GM12878 (cell line): ENCODE measurements around the gene ZNF423. TPM values are rescaled to one million over a fixed set of nuclear protein-coding genes. Genes with fewer than 3 reads are reported as not detected.

Source experiments
- ATAC-seq: fragments of 200-7000 bp; cut with Tn5 transposase; 3 replicates; pipeline ENCODE4 v1.9.1; 2020; ENCODE audit warnings: mild to moderate bottlenecking, moderate library complexity
- BruUV-seq: library from RNA; stranded (reverse); fragments of 400-500 nt; replicated peaks from 2 replicates; lab custom pipeline; 2021; lab: Mats Ljungman, UMichigan
- CTCF ChIA-PET: fragments of 300-600 bp; sonication (Branson Sonifier 250); formaldehyde crosslinking; extraction: SDS; loops from one replicate; lab custom pipeline; 2021; ENCODE audit warnings: inconsistent platforms; lab: Yijun Ruan, JAX
- POLR2A ChIA-PET: fragments of 350-600 bp; formaldehyde crosslinking; extraction: SDS; loops from one replicate; lab custom pipeline; 2021; ENCODE audit warnings: inconsistent platforms; lab: Charles Lee
- RAD21 ChIA-PET: fragments of 300-600 bp; sonication (Branson Sonifier 250); formaldehyde crosslinking; loops from one replicate; lab custom pipeline; 2023; ENCODE audit warnings: antibody characterized with exemption; ENCODE audit not compliant: unreplicated experiment; lab: Charles Lee
- SMC1A ChIA-PET: fragments of 300-600 bp; sonication (Branson Sonifier 250); formaldehyde crosslinking; loops from one replicate; lab custom pipeline; 2023; ENCODE audit not compliant: unreplicated experiment, uncharacterized antibody; lab: Charles Lee
- DNase-seq: peaks from one replicate; pipeline ENCODE4 v3.0.0-alpha.2; 2011; ENCODE audit warnings: low read depth, low spot score
- FAIRE-seq: peaks from 3 replicates; lab custom pipeline; 2011; peaks lifted over from hg19 to GRCh38; lab: Jason Lieb, UNC
- H2AFZ ChIP-seq: 2 replicates; pipeline ENCODE4 v1.6.0; 2011; ENCODE audit warnings: low read depth, low read length, control low read depth; ENCODE audit not compliant: control insufficient read depth
- H3K27ac ChIP-seq: 2 replicates; pipeline ENCODE4 v1.5.1; 2011; ENCODE audit warnings: control low read depth; ENCODE audit not compliant: control insufficient read depth, insufficient read depth
- H3K27me3 ChIP-seq, 2 experiments: replicated peaks in 1 of 2; 2 replicates each; pipeline versions ENCODE4 v1.6.0 to v1.6.1; 2011; ENCODE audit warnings: low read length in 1 of 2; ENCODE audit not compliant: control insufficient read depth in 2 of 2, insufficient read depth in 2 of 2
- H3K36me3 ChIP-seq, 2 experiments: 2 replicates each; pipeline ENCODE4 v1.5.1; 2011; ENCODE audit warnings: low read length in 1 of 2; ENCODE audit not compliant: control insufficient read depth in 2 of 2, insufficient read depth in 2 of 2
- H3K4me1 ChIP-seq: 2 replicates; pipeline ENCODE4 v1.6.1; 2011; ENCODE audit warnings: mild to moderate bottlenecking, low read length, moderate library complexity, mixed read lengths; ENCODE audit not compliant: control insufficient read depth, insufficient read depth
- H3K4me2 ChIP-seq: 2 replicates; pipeline ENCODE4 v1.6.0; 2011; ENCODE audit warnings: control low read depth; ENCODE audit not compliant: control insufficient read depth, insufficient read depth
- H3K4me3 ChIP-seq: fragments of 200-600 bp; sonication (generic); 2 replicates; pipeline ENCODE4 v1.5.1; 2016
- H3K79me2 ChIP-seq: 2 replicates; pipeline ENCODE4 v1.6.0; 2011; ENCODE audit warnings: low read length; ENCODE audit not compliant: control insufficient read depth, insufficient read depth
- H3K9ac ChIP-seq: 2 replicates; pipeline ENCODE4 v1.8.0; 2011; ENCODE audit warnings: low read length, control low read depth, mixed read lengths; ENCODE audit not compliant: control insufficient read depth, insufficient read depth
- H3K9me3 ChIP-seq: replicated peaks from 3 replicates; pipeline ENCODE4 v1.5.1; 2011; ENCODE audit warnings: mild to moderate bottlenecking, low read length; ENCODE audit not compliant: control insufficient read depth, insufficient read depth
- H4K20me1 ChIP-seq: 2 replicates; pipeline ENCODE4 v1.6.0; 2011; ENCODE audit not compliant: control insufficient read depth, insufficient read depth
- CBX5 ChIP-seq: sonication (generic); IDR thresholded peaks from 2 replicates; pipeline ENCODE4 v1.6.1; 2016; ENCODE audit warnings: low read depth, moderate library complexity, mild to moderate bottlenecking, inconsistent platforms
- EED ChIP-seq: sonication (generic); IDR thresholded peaks from 2 replicates; pipeline ENCODE4 v1.6.1; 2016; ENCODE audit warnings: antibody characterized with exemption, low read depth
- HDAC2 ChIP-seq: fragments of 200-600 bp; sonication (generic); IDR thresholded peaks from 2 replicates; pipeline ENCODE4 v1.6.1; 2017
- MEF2B ChIP-seq: fragments of 450-650 bp; IDR thresholded peaks from 2 replicates; pipeline ENCODE4 v1.6.1; 2018; ENCODE audit warnings: mild to moderate bottlenecking, moderate library complexity; ENCODE audit not compliant: partially characterized antibody, poor library complexity, severe bottlenecking
- MXI1 ChIP-seq: fragments of 150-350 bp; IDR thresholded peaks from 2 replicates; pipeline ENCODE4 v1.6.1; 2011; ENCODE audit warnings: low read depth, mild to moderate bottlenecking, inconsistent platforms, low read length, improper control_type of control experiment
- NRF1 ChIP-seq: conservative IDR thresholded peaks from 2 replicates; pipeline ENCODE4 v1.6.1; 2011; ENCODE audit warnings: mild to moderate bottlenecking, low read depth, low read length, improper control_type of control experiment
- RBBP5 ChIP-seq: fragments of 200-600 bp; sonication (generic); conservative IDR thresholded peaks from 2 replicates; pipeline ENCODE4 v1.6.1; 2016
- SMARCA5 ChIP-seq: fragments of 450-650 bp; IDR thresholded peaks from 2 replicates; pipeline ENCODE4 v1.6.1; 2017; ENCODE audit warnings: mild to moderate bottlenecking
- SREBF1 ChIP-seq: IDR thresholded peaks from 2 replicates; pipeline ENCODE4 v1.6.1; 2012; ENCODE audit warnings: mild to moderate bottlenecking, low read length
- SRF ChIP-seq, 2 experiments: IDR thresholded peaks; 2 replicates each; pipeline ENCODE4 v1.6.1; 2011; ENCODE audit warnings: low read depth in 2 of 2, low read length in 2 of 2, mild to moderate bottlenecking in 1 of 2, moderate library complexity in 1 of 2
- STAT3 ChIP-seq: IDR thresholded peaks from 2 replicates; pipeline ENCODE4 v1.6.1; 2011; ENCODE audit warnings: low read depth, low read length, improper control_type of control experiment
- ZNF24 ChIP-seq: fragments of 450-650 bp; IDR thresholded peaks from 2 replicates; pipeline ENCODE4 v1.6.1; 2017; ENCODE audit warnings: antibody characterized with exemption, mild to moderate bottlenecking
- WGBS: methylation state at CpG from one replicate; pipeline ENCODE4 v1.1.6; 2016; ENCODE audit warnings: low lambda C conversion rate; ENCODE audit not compliant: insufficient replicate concordance, insufficient coverage; ENCODE audit errors: missing lambda C conversion rate; 5-methylcytosine and 5-hydroxymethylcytosine counted together
- in situ Hi-C: fragments of 300-500 bp; cut with MboI; formaldehyde crosslinking; loops from 9 replicates; pipeline ENCODE4 v1.14.3; 2018; ENCODE audit warnings: mixed read lengths
- intact Hi-C: fragments of 100-400 bp; cut with micrococcal nuclease; formaldehyde crosslinking; loops from one replicate; pipeline ENCODE4 v1.14.2; 2022; ENCODE audit not compliant: unreplicated experiment
- polyA plus RNA-seq, 11 experiments: library from polyadenylated mRNA; depleted of rRNA in 4 of 11; unstranded in 6 of 11; stranded (reverse) in 5 of 11; fragments of >200 nt; fragmentation: Nextera tagmentation in 4 of 11; fragmentation: Illumina TruSeq in 1 of 11; extraction: Ambion mirVana in 4 of 11; extraction: Trizol in 1 of 11; gene quantifications; 1 replicate in 1 of 11; 2 replicates in 10 of 11; pipeline versions ENCODE4 v1.2.1 to v1.2.3, GENCODE V29; 2011 to 2016; ENCODE audit warnings: inconsistent platforms in 2 of 11, missing spikeins in 2 of 11, low read depth in 1 of 11
- total RNA-seq, 4 experiments: library from RNA; depleted of rRNA in 3 of 4; stranded (reverse); fragments of >200 nt in 3 of 4; fragmentation: Illumina TruSeq in 1 of 4; extraction: Trizol in 1 of 4; gene quantifications; 2 replicates each; pipeline versions ENCODE4 v1.2.1 to v1.2.3, GENCODE V29; 2013 to 2021
- TF ChIP-seq, protein P1 (sequence below), 3 experiments: IDR thresholded peaks in 2 of 3; conservative IDR thresholded peaks in 1 of 3; 2 replicates each; pipeline ENCODE4 v1.5.1; 2011; ENCODE audit warnings: low read depth in 3 of 3, low read length in 3 of 3, mild to moderate bottlenecking in 3 of 3, control low read depth in 2 of 3, moderate library complexity in 2 of 3, inconsistent platforms in 1 of 3, mixed read lengths in 1 of 3; ENCODE audit not compliant: control insufficient read depth in 2 of 3, insufficient read depth in 1 of 3; ENCODE audit errors: extremely low read depth in 1 of 3

Gene ZNF423
- total and polyA plus RNA-seq, 10 of the 15 experiments (the other 5 are each of a cell fraction or from before 2014, with no cell fraction given): 0.03 to 0.64 (median 0.10) TPM

DNA sequence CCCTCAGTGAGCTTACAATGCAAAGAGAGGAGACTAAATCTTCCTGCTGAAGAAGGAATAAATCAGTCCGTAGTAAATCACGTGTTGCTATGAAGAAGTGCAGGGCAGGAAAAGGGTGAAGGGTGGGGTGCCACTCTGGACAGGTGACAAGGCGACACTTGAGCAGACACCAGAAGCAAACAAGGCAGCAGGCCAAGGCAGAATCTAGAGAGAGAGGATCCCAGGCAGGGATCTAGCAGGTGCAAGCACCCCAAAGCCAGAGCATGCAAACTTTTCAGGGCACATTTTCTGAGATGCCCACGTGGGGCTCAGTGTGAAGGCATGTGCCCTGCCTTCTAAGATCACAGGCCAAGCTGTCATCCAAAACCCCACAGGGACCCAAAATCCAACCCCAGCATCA is 193.3 kb downstream of the ZNF423 start:
- H3K4me2 ChIP-seq: no peak overlapping the region
- intact Hi-C loops: no loop called here
- no peaks in the 10 kb centered on the region for H3K4me1 ChIP-seq
- DNase-seq (no peak), FAIRE-seq (no peak), ATAC-seq (no peak)
- H2AFZ ChIP-seq: no peak overlapping the region
- in situ Hi-C loops: no loop called here
- H4K20me1 ChIP-seq: no peaks in the 10 kb centered on the region
- H3K27me3 ChIP-seq: no peaks in the 10 kb centered on the region; a peak in 3 of 4 replicates
- H3K4me3 ChIP-seq: no peak overlapping the region
- H3K27ac ChIP-seq: no peak overlapping the region
- H3K36me3 ChIP-seq: no peaks in the 10 kb centered on the region
- H3K9me3 ChIP-seq: no peaks in the 10 kb centered on the region
- CTCF ChIA-PET: no interaction called here
- SMC1A ChIA-PET: no interaction called here
- no peak overlapping the region for H3K9ac ChIP-seq
- RAD21 ChIA-PET: no interaction called here
- TF ChIP-seq STAT3 (no peak), EED (no peak), ZNF24 (no peak), SMARCA5 (no peak), MEF2B (no peak), SREBF1 (no peak), MXI1 (no peak), RBBP5 (no peak), SRF (IDR thresholded peaks at IDR 0.05; ENCODE audit: low read depth in 2 of 2, low read length in 2 of 2) (no peak), NRF1 (no peak), HDAC2 (no peak), CBX5 (no peak)
- TF ChIP-seq, protein P1, sequence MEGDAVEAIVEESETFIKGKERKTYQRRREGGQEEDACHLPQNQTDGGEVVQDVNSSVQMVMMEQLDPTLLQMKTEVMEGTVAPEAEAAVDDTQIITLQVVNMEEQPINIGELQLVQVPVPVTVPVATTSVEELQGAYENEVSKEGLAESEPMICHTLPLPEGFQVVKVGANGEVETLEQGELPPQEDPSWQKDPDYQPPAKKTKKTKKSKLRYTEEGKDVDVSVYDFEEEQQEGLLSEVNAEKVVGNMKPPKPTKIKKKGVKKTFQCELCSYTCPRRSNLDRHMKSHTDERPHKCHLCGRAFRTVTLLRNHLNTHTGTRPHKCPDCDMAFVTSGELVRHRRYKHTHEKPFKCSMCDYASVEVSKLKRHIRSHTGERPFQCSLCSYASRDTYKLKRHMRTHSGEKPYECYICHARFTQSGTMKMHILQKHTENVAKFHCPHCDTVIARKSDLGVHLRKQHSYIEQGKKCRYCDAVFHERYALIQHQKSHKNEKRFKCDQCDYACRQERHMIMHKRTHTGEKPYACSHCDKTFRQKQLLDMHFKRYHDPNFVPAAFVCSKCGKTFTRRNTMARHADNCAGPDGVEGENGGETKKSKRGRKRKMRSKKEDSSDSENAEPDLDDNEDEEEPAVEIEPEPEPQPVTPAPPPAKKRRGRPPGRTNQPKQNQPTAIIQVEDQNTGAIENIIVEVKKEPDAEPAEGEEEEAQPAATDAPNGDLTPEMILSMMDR (IDR thresholded peaks at IDR 0.05 in 2 of 3, conservative IDR thresholded peaks at IDR 0.05 in 1 of 3; ENCODE audit: control insufficient read depth in 2 of 3, extremely low read depth in 1 of 3, insufficient read depth in 1 of 3, low read depth in 3 of 3, low read length in 3 of 3): no peak
- H3K79me2 ChIP-seq: no peaks in the 10 kb centered on the region
- WGBS: 28% methylated on average over 4 of the region's 4 CpGs
- no TSS peak for BruUV-seq
- POLR2A ChIA-PET: no interaction called here
